Measurements from ENCODE around the gene LRRTM4. TPM values are rescaled to one million over a fixed set of nuclear protein-coding genes. Genes with fewer than 3 reads are reported as not detected.
"Not testable (repeated sequence)": the region's sequence is repeated elsewhere in the genome, so short reads cannot be mapped to it uniquely, and the experiment has no call there.

LRRTM4 gene
- total RNA-seq, 2 experiments from 2014 or later = not detected

GRCh38 chr2:77099961-77100360, 422.2 kb downstream of the LRRTM4 start:
- Mint-ChIP-seq H3K9me3 (ENCODE audit: low read depth) (peaks cover 4% of the 10 kb centered on the region), H3K4me3 (no peak overlapping the region), H3K27me3 (no peaks in the 10 kb centered on the region), H3K4me1 (no peaks in the 10 kb centered on the region), H3K36me3 (no peaks in the 10 kb centered on the region), H3K27ac (no peak overlapping the region)
- DNase-seq (no peak), ATAC-seq (no peak)
- CTCF ChIA-PET = no interaction called here

- CTCF ChIA-PET; H3K4me1 Mint-ChIP-seq; DNase-seq; H3K36me3 Mint-ChIP-seq; H3K4me3 Mint-ChIP-seq; H3K27me3 Mint-ChIP-seq; H3K9me3 Mint-ChIP-seq (ENCODE audit: low read depth); ATAC-seq; H3K27ac Mint-ChIP-seq: not testable (repeated sequence)
These were observed 426.7 kb downstream of the LRRTM4 start for GRCh38 chr2:77095525-77095924.

GRCh38 chr2:77095096-77095495, 427.1 kb downstream of the LRRTM4 start:
- no peak for DNase-seq
- Mint-ChIP-seq H3K27ac (no peak overlapping the region), H3K27me3 (no peaks in the 10 kb centered on the region), H3K4me3 (no peak overlapping the region), H3K9me3 (ENCODE audit: low read depth) (peaks cover 5% of the 10 kb centered on the region), H3K4me1 (no peaks in the 10 kb centered on the region), H3K36me3 (no peaks in the 10 kb centered on the region)
- CTCF ChIA-PET = no interaction called here
- ATAC-seq = no peak

- CTCF ChIA-PET, H3K4me3 Mint-ChIP-seq, DNase-seq, H3K4me1 Mint-ChIP-seq, ATAC-seq, H3K27ac Mint-ChIP-seq, H3K27me3 Mint-ChIP-seq, H3K36me3 Mint-ChIP-seq: not testable (repeated sequence)
- peaks cover 10% of the 10 kb centered on the region for H3K9me3 Mint-ChIP-seq (ENCODE audit: low read depth)
These were observed 433.8 kb downstream of the LRRTM4 start for GRCh38 chr2:77088424-77088823.

GRCh38 chr2:77087987-77088414, 434.2 kb downstream of the LRRTM4 start:
- no peak for ATAC-seq
- CTCF ChIA-PET = no interaction called here
- Mint-ChIP-seq H3K27ac (no peak overlapping the region), H3K27me3 (no peaks in the 10 kb centered on the region), H3K36me3 (no peaks in the 10 kb centered on the region), H3K9me3 (ENCODE audit: low read depth) (peaks cover 7% of the 10 kb centered on the region), H3K4me1 (no peaks in the 10 kb centered on the region), H3K4me3 (no peak overlapping the region)
- no peak for DNase-seq

GRCh38 chr2:77086478-77086877, 435.7 kb downstream of the LRRTM4 start:
- Mint-ChIP-seq H3K27me3 (no peaks in the 10 kb centered on the region), H3K4me1 (no peaks in the 10 kb centered on the region), H3K36me3 (no peaks in the 10 kb centered on the region), H3K27ac (no peak overlapping the region), H3K9me3 (ENCODE audit: low read depth) (peaks cover 5% of the 10 kb centered on the region), H3K4me3 (no peak overlapping the region)
- DNase-seq = no peak
- no peak for ATAC-seq
- CTCF ChIA-PET = no interaction called here

GRCh38 chr2:77086051-77086450, 436.1 kb downstream of the LRRTM4 start:
- Mint-ChIP-seq H3K9me3 (ENCODE audit: low read depth) (peaks cover 5% of the 10 kb centered on the region), H3K27ac (no peak overlapping the region), H3K4me1 (no peaks in the 10 kb centered on the region), H3K36me3 (no peaks in the 10 kb centered on the region), H3K4me3 (no peak overlapping the region), H3K27me3 (no peaks in the 10 kb centered on the region)
- ATAC-seq = no peak
- no peak for DNase-seq
- CTCF ChIA-PET = no interaction called here

GRCh38 chr2:77085561-77085960, 436.6 kb downstream of the LRRTM4 start:
- H3K9me3 Mint-ChIP-seq (ENCODE audit: low read depth) = peaks cover 7% of the 10 kb centered on the region
- ATAC-seq (no peak), DNase-seq (no peak)
- H3K27ac Mint-ChIP-seq = no peak overlapping the region
- no peak overlapping the region for H3K4me3 Mint-ChIP-seq
- H3K27me3 Mint-ChIP-seq = no peaks in the 10 kb centered on the region
- no peaks in the 10 kb centered on the region for H3K4me1 Mint-ChIP-seq
- no peaks in the 10 kb centered on the region for H3K36me3 Mint-ChIP-seq
- CTCF ChIA-PET = no interaction called here

GRCh38 chr2:77081597-77081996, 440.6 kb downstream of the LRRTM4 start:
- Mint-ChIP-seq H3K9me3 (ENCODE audit: low read depth) (peaks cover 6% of the 10 kb centered on the region), H3K27ac (no peak overlapping the region), H3K36me3 (no peaks in the 10 kb centered on the region), H3K27me3 (no peaks in the 10 kb centered on the region), H3K4me3 (no peak overlapping the region), H3K4me1 (no peaks in the 10 kb centered on the region)
- ATAC-seq (no peak), DNase-seq (no peak)
- CTCF ChIA-PET = no interaction called here

- ATAC-seq (no peak), DNase-seq (no peak)
- no peaks in the 10 kb centered on the region for H3K36me3 Mint-ChIP-seq
- H3K27ac Mint-ChIP-seq = no peak overlapping the region
- H3K4me3 Mint-ChIP-seq = no peak overlapping the region
- no peaks in the 10 kb centered on the region for H3K27me3 Mint-ChIP-seq
- CTCF ChIA-PET = no interaction called here
- no peaks in the 10 kb centered on the region for H3K4me1 Mint-ChIP-seq
- peaks cover 8% of the 10 kb centered on the region for H3K9me3 Mint-ChIP-seq (ENCODE audit: low read depth)
These were observed 457.9 kb downstream of the LRRTM4 start for GRCh38 chr2:77064324-77064723.

- Mint-ChIP-seq H3K9me3 (ENCODE audit: low read depth) (peaks cover 8% of the 10 kb centered on the region), H3K27ac (no peak overlapping the region), H3K4me3 (no peak overlapping the region), H3K36me3 (no peaks in the 10 kb centered on the region), H3K4me1 (no peaks in the 10 kb centered on the region), H3K27me3 (no peaks in the 10 kb centered on the region)
- DNase-seq (no peak), ATAC-seq (no peak)
- CTCF ChIA-PET = no interaction called here
These were observed 467.2 kb downstream of the LRRTM4 start for GRCh38 chr2:77054938-77055337.

GRCh38 chr2:77046339-77046738, 475.8 kb downstream of the LRRTM4 start:
- H3K36me3 Mint-ChIP-seq = no peaks in the 10 kb centered on the region
- no peaks in the 10 kb centered on the region for H3K4me1 Mint-ChIP-seq
- CTCF ChIA-PET = no interaction called here
- DNase-seq (no peak), ATAC-seq (no peak)
- no peaks in the 10 kb centered on the region for H3K27me3 Mint-ChIP-seq
- peaks cover 5% of the 10 kb centered on the region for H3K9me3 Mint-ChIP-seq (ENCODE audit: low read depth)
- no peak overlapping the region for H3K27ac Mint-ChIP-seq
- no peak overlapping the region for H3K4me3 Mint-ChIP-seq

GRCh38 chr2:77045456-77045855, 476.7 kb downstream of the LRRTM4 start:
- ATAC-seq; H3K9me3 Mint-ChIP-seq (ENCODE audit: low read depth); H3K4me3 Mint-ChIP-seq; H3K4me1 Mint-ChIP-seq; CTCF ChIA-PET; H3K27me3 Mint-ChIP-seq; DNase-seq; H3K27ac Mint-ChIP-seq; H3K36me3 Mint-ChIP-seq: not testable (repeated sequence)

GRCh38 chr2:77034445-77034844, 487.7 kb downstream of the LRRTM4 start:
- CTCF ChIA-PET = no interaction called here

GRCh38 chr2:77029237-77029636, 492.9 kb downstream of the LRRTM4 start:
- DNase-seq, H3K4me1 Mint-ChIP-seq, H3K36me3 Mint-ChIP-seq, H3K27me3 Mint-ChIP-seq, ATAC-seq, H3K4me3 Mint-ChIP-seq, H3K27ac Mint-ChIP-seq, CTCF ChIA-PET: not testable (repeated sequence)
- H3K9me3 Mint-ChIP-seq (ENCODE audit: low read depth) = peaks cover 20% of the 10 kb centered on the region

More at GRCh38 chr2:77034445-77034844, 487.7 kb downstream of the LRRTM4 start:
- Mint-ChIP-seq H3K9me3 (ENCODE audit: low read depth) (peaks cover 13% of the 10 kb centered on the region), H3K27me3 (no peaks in the 10 kb centered on the region), H3K4me3 (no peak overlapping the region), H3K4me1 (no peaks in the 10 kb centered on the region), H3K27ac (no peak overlapping the region), H3K36me3 (no peaks in the 10 kb centered on the region)
- DNase-seq = no peak
- no peak for ATAC-seq
